Psoas muscle (tissue), 8 donors: ENCODE results near the gene DNAL4. TPM values are rescaled to one million over a fixed set of nuclear protein-coding genes. Genes with fewer than 3 reads are reported as not detected.

Experiments
- ATAC-seq, 4 donors: fragments of 200-7000 bp; cut with Tn5 transposase; one replicate each; pipeline ENCODE4 v1.9.1; 2020; ENCODE audit warnings: moderate library complexity in 3 of 4, mild to moderate bottlenecking in 2 of 4
- DNase-seq, 2 donors: peaks; one replicate each; pipeline ENCODE4 v3.0.0-alpha.2; 2020
- H3K27ac ChIP-seq: fragments of 200-600 bp; one replicate; pipeline ENCODE4 v1.8.0; 2022
- H3K27me3 ChIP-seq, 3 donors: fragments of 200-600 bp in 1 of 3; one replicate each; pipeline versions ENCODE4 v1.6.1 to v1.8.0; 2013 to 2022; ENCODE audit warnings: low read length in 2 of 3, mild to moderate bottlenecking in 2 of 3, moderate library complexity in 1 of 3; ENCODE audit not compliant: insufficient read depth in 3 of 3
- H3K36me3 ChIP-seq, 2 donors: fragments of 200-600 bp in 1 of 2; one replicate each; pipeline versions ENCODE4 v1.6.1 to v1.8.0; 2013 to 2022; ENCODE audit warnings: low read depth in 1 of 2, mild to moderate bottlenecking in 1 of 2, moderate library complexity in 1 of 2; ENCODE audit not compliant: insufficient read depth in 1 of 2
- H3K4me1 ChIP-seq: fragments of 200-600 bp; one replicate; pipeline ENCODE4 v1.8.0; 2022
- H3K4me3 ChIP-seq: fragments of 200-600 bp; one replicate; pipeline ENCODE4 v1.8.0; 2022; ENCODE audit warnings: mild to moderate bottlenecking
- H3K9me3 ChIP-seq: fragments of 200-600 bp; one replicate; pipeline ENCODE4 v1.8.0; 2022
- CTCF ChIP-seq: fragments of 200-600 bp; IDR thresholded peaks from one replicate; pipeline ENCODE4 v1.8.0; 2022; ENCODE audit warnings: antibody characterized with exemption
- WGBS, 3 donors: extraction: QIAGEN DNeasy Blood & Tissue Kit; methylation state at CpG; one replicate each; pipeline versions ENCODE4 v1.1.6 to v1.1.7; 2013; 5-methylcytosine and 5-hydroxymethylcytosine counted together
- intact Hi-C, 2 donors: fragments of 100-400 bp; cut with DNase I; formaldehyde crosslinking; loops; one replicate each; pipeline versions ENCODE4 v1.11.0 to v1.14.2; 2022
- polyA plus RNA-seq, 3 donors: library from polyadenylated mRNA; stranded (reverse); fragments of 200-250 nt; gene quantifications; one replicate each; pipeline ENCODE4 v1.2.3, GENCODE V29; 2013
- total RNA-seq, 4 donors: library from RNA; stranded (reverse); fragmentation: NEBNext Ultra II Directional in 2 of 4; extraction: Animal tissue kit (Norgen Biotek cat#: 25700) in 2 of 4; gene quantifications; one replicate each; pipeline versions ENCODE4 v1.2.1 to v1.2.4, GENCODE V29; 2021 to 2023
- donor health status: healthy with polysubstance abuse.
- donor health status: DM: no; HTN: no; CAD: no; lungs with moderate emphysema.
- donor health status: Bipolar disorder and iron deficiency.
- donor health status: healthy.
- donor health status: DM: yes; HTN: yes; CAD: no.
- donor health status: DM: no; HTN: no; CAD: no.
- donor health status: DM: no; HTN: no; CAD: no.
- donor health status: DM: yes; HTN: yes; CAD: no.

DNAL4 gene
- total and polyA plus RNA-seq, 7 donors = 3.5 to 13.9 (median 5.8) TPM

GRCh38 chr22:38831166-38831945, 37.4 kb upstream of the DNAL4 start:
- WGBS, 3 donors = 82 to 85% (median 84%) methylated on average over 16 of the region's 16 CpGs
- TF ChIP-seq CTCF = no peak
- H3K36me3 ChIP-seq = no peaks in the 10 kb centered on the region
- no peak overlapping the region for H3K4me3 ChIP-seq
- DNase-seq (peak in 1 of 2 donors; percentile 30), ATAC-seq (no peak)
- H3K27ac ChIP-seq = no peak overlapping the region
- H3K4me1 ChIP-seq = no peaks in the 10 kb centered on the region
- H3K27me3 ChIP-seq = peaks cover 0 to 38% (median 10%) of the 10 kb centered on the region in 3 donors
- intact Hi-C loops = no loop called here
- no peaks in the 10 kb centered on the region for H3K9me3 ChIP-seq

DNA sequence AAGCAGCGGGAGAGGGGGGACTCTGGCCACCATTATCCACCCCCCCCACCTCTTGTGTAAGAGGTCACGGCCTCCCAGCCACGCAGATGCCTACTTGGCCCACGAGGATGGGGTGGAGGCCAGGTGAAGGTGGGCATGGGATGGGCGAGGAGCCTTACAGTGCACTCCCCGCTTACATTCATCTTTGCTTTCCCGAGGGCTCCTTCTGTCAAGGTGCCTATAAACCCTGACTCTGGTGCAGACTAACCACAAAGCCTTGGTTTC, 36.8 kb upstream of the DNAL4 start:
- Histone ChIP-seq H3K4me3 (no peak overlapping the region), H3K27ac (no peak overlapping the region), H3K9me3 (no peaks in the 10 kb centered on the region), H3K4me1 (no peaks in the 10 kb centered on the region), H3K27me3 (peaks cover 0 to 33% (median 10%) of the 10 kb centered on the region in 3 donors), H3K36me3 (no peaks in the 10 kb centered on the region)
- intact Hi-C loops = no loop called here
- TF ChIP-seq CTCF = no peak
- ATAC-seq (no peak), DNase-seq (peak in 1 of 2 donors; percentile 28)
- 63 to 76% (median 71%) methylated on average over 5 to 7 of the region's 7 CpGs for WGBS, 3 donors

GRCh38 chr22:38830026-38830844, 36.3 kb upstream of the DNAL4 start:
- WGBS, 3 donors = 73 to 76% (median 74%) methylated on average over 17 of the region's 17 CpGs
- DNase-seq = peak in 1 of 2 donors; percentile 27
- Histone ChIP-seq H3K4me3 (no peak overlapping the region), H3K36me3 (no peaks in the 10 kb centered on the region), H3K9me3 (no peaks in the 10 kb centered on the region), H3K27me3 (peaks cover 0 to 27% (median 7%) of the 10 kb centered on the region in 3 donors), H3K27ac (no peak overlapping the region), H3K4me1 (no peaks in the 10 kb centered on the region)
- no peak for ATAC-seq
- no peak for TF ChIP-seq CTCF
- intact Hi-C loops = no loop called here

GRCh38 chr22:38829485-38829884, 35.5 kb upstream of the DNAL4 start:
- no peaks in the 10 kb centered on the region for H3K9me3 ChIP-seq
- H3K36me3 ChIP-seq = no peaks in the 10 kb centered on the region
- TF ChIP-seq CTCF = no peak
- no peak for ATAC-seq
- no peaks in the 10 kb centered on the region for H3K4me1 ChIP-seq
- WGBS, 3 donors = 75 to 85% (median 78%) methylated on average over 4 of the region's 4 CpGs
- H3K4me3 ChIP-seq = no peak overlapping the region
- intact Hi-C loops = no loop called here
- H3K27me3 ChIP-seq = peaks cover 0 to 22% (median 4%) of the 10 kb centered on the region in 3 donors
- peak in 1 of 2 donors; percentile 32 for DNase-seq
- H3K27ac ChIP-seq = no peak overlapping the region
